Tibial artery (tissue), 4 donors: ENCODE results near the gene STARD13.

Experiments used
- DNase-seq, 2 donors: peaks; one replicate each; pipeline ENCODE4 v3.0.0-alpha.2; 2019
- H3K27ac ChIP-seq, 2 donors: fragments of 200-600 bp; sonication (generic) in 1 of 2; 1 replicate in 1 of 2; 2 replicates in 1 of 2; pipeline ENCODE4 v1.5.1; 2018 to 2019; ENCODE audit warnings: mild to moderate bottlenecking in 1 of 2
- H3K27me3 ChIP-seq, 2 donors: fragments of 200-600 bp; sonication (generic) in 1 of 2; one replicate each; pipeline versions ENCODE4 v1.5.1 to v1.6.0; 2016 to 2019
- H3K36me3 ChIP-seq, 3 donors: fragments of 200-600 bp; sonication (generic) in 2 of 3; one replicate each; pipeline ENCODE4 v1.5.1; 2016 to 2019; ENCODE audit warnings: mild to moderate bottlenecking in 2 of 3
- H3K4me1 ChIP-seq, 4 donors: fragments of 200-600 bp; sonication (generic) in 2 of 4; 1 replicate in 3 of 4; 2 replicates in 1 of 4; pipeline ENCODE4 v1.5.1; 2016 to 2019
- H3K4me3 ChIP-seq, 2 donors: fragments of 200-600 bp; sonication (generic) in 1 of 2; 1 replicate in 1 of 2; 2 replicates in 1 of 2; pipeline ENCODE4 v1.5.1; 2018 to 2019; ENCODE audit warnings: mild to moderate bottlenecking in 2 of 2
- H3K9me3 ChIP-seq, 3 donors: fragments of 200-600 bp; sonication (generic) in 1 of 3; one replicate each; pipeline ENCODE4 v1.5.1; 2016 to 2019
- intact Hi-C: fragments of 100-400 bp; cut with DNase I; formaldehyde crosslinking; loops from one replicate; pipeline ENCODE4 v1.15.0; 2023; ENCODE audit warnings: low total_unique reads
- TF ChIP-seq, protein P1 (sequence below), 2 experiments: fragments of 200-600 bp in 1 of 2; fragments of 450-650 bp in 1 of 2; IDR thresholded peaks; one replicate each; pipeline ENCODE4 v1.5.1; 2017 to 2019; ENCODE audit warnings: antibody characterized with exemption in 2 of 2, mild to moderate bottlenecking in 1 of 2, moderate library complexity in 1 of 2

STARD13 gene

GRCh38 chr13:33280279-33280905 is 5.2 kb downstream of the STARD13 start:
- peak overlapping the region; percentile 75 to 77 for H3K27ac ChIP-seq
- intact Hi-C loops: no loop called here

GRCh38 chr13:33279414-33280278 is 5.9 kb downstream of the STARD13 start:
- Histone ChIP-seq H3K27ac (peak overlapping the region; percentile 75 to 77), H3K27me3 (no peaks in the 10 kb centered on the region), H3K9me3 (no peaks in the 10 kb centered on the region), H3K4me3 (no peak overlapping the region), H3K4me1 (peaks cover 5 to 90% (median 44%) of the 10 kb centered on the region in 4 donors), H3K36me3 (no peaks in the 10 kb centered on the region)
- TF ChIP-seq, protein P1, sequence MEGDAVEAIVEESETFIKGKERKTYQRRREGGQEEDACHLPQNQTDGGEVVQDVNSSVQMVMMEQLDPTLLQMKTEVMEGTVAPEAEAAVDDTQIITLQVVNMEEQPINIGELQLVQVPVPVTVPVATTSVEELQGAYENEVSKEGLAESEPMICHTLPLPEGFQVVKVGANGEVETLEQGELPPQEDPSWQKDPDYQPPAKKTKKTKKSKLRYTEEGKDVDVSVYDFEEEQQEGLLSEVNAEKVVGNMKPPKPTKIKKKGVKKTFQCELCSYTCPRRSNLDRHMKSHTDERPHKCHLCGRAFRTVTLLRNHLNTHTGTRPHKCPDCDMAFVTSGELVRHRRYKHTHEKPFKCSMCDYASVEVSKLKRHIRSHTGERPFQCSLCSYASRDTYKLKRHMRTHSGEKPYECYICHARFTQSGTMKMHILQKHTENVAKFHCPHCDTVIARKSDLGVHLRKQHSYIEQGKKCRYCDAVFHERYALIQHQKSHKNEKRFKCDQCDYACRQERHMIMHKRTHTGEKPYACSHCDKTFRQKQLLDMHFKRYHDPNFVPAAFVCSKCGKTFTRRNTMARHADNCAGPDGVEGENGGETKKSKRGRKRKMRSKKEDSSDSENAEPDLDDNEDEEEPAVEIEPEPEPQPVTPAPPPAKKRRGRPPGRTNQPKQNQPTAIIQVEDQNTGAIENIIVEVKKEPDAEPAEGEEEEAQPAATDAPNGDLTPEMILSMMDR (IDR thresholded peaks at IDR 0.05): no peak
- intact Hi-C loops: no loop called here
- peak in 1 of 2 donors; percentile 31 for DNase-seq

More at GRCh38 chr13:33280279-33280905, 5.2 kb downstream of the STARD13 start:
- TF ChIP-seq, protein P1 (IDR thresholded peaks at IDR 0.05): no peak
- DNase-seq: no peak
- Histone ChIP-seq H3K4me1 (peaks cover 5 to 82% (median 43%) of the 10 kb centered on the region in 4 donors), H3K4me3 (no peak overlapping the region), H3K9me3 (no peaks in the 10 kb centered on the region), H3K27me3 (no peaks in the 10 kb centered on the region), H3K36me3 (no peaks in the 10 kb centered on the region)

DNA sequence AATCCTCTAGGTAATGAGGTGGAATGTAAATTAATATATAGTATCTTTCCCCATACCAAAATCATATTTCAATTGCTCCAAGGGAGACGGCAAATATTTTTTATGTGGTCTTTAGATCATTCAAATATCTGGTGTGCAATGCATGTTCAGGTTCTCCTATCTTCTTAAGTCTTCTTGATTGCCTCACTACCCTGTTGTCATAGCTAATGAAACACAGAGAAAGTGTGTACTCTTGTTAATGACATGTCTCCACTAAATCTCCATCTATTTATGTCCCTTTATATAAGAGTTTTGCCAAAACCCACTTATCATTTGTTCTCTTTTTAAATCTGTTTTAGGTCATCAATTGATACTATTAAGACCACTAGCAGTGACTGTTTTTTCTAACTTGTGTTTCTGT is 6.6 kb downstream of the STARD13 start:
- no peak overlapping the region for H3K4me3 ChIP-seq
- peaks cover 5 to 90% (median 45%) of the 10 kb centered on the region in 4 donors for H3K4me1 ChIP-seq
- no peaks in the 10 kb centered on the region for H3K9me3 ChIP-seq
- H3K36me3 ChIP-seq: no peaks in the 10 kb centered on the region
- H3K27me3 ChIP-seq: no peaks in the 10 kb centered on the region
- TF ChIP-seq, protein P1 (IDR thresholded peaks at IDR 0.05): no peak
- intact Hi-C loops: no loop called here
- DNase-seq: no peak
- peak overlapping the region; percentile 75 to 77 for H3K27ac ChIP-seq

DNA sequence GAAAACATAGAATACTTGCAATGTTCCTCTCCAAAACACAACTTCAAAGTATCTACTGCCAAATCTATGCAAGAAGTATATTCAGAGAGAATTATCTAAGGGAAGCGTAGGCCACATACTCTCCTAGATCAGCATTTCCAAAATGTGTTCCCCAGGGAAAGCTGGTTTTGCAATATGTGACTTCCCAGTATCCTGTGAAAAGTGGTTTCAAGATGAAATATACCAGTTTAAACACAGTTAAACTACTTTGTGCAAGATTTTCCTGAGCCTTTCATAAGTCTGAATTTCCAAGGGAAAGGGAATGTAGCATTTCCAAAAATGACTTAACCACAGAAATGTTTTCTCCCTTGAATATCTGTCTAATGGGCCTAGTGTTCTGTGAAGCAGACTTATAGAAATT is 7.6 kb downstream of the STARD13 start:
- H3K36me3 ChIP-seq: no peaks in the 10 kb centered on the region
- no peak overlapping the region for H3K4me3 ChIP-seq
- TF ChIP-seq, protein P1 (IDR thresholded peaks at IDR 0.05): no peak
- intact Hi-C loops: no loop called here
- H3K27me3 ChIP-seq: no peaks in the 10 kb centered on the region
- H3K9me3 ChIP-seq: no peaks in the 10 kb centered on the region
- peak overlapping the region; percentile 45 to 77 for H3K27ac ChIP-seq
- DNase-seq: peak in 1 of 2 donors; percentile 41
- H3K4me1 ChIP-seq: peaks cover 5 to 81% (median 43%) of the 10 kb centered on the region in 4 donors

DNA sequence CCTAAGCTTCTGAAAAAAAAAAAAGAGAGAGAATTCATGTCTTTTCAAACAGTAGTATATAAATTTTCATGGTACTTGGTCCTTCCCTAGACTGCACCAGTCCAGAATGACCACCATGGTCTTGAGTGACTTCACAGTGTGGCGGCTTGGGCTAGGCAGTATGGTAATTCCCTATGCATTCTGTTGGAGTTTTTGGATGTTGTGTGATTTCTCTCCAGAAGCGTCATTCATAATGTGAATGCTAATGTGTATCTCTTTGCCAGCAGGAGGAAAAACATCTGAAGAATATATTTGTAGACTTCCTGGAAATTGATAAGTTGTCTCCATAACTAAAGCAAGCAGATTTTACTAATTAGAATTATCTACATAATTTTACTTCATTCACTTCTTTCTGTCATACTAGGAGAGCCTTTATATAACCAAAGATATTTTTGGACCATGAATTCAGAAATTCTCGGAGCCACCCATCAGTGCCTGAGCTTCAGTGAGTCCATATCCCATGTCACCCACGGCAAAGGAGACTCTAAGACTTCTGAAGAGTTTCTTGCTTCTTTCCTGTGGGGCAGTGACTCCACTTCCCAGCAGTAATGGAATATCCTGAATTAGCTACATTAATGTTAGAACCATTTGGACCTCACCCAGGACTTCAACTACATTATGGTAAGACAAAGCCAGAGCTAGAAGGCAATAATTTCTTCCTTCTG is 8.4 kb downstream of the STARD13 start:
- H3K9me3 ChIP-seq: no peaks in the 10 kb centered on the region
- H3K27ac ChIP-seq: peak overlapping the region; percentile 45 to 77
- no peak for DNase-seq
- no peaks in the 10 kb centered on the region for H3K36me3 ChIP-seq
- intact Hi-C loops: no loop called here
- peaks cover 5 to 82% (median 45%) of the 10 kb centered on the region in 4 donors for H3K4me1 ChIP-seq
- TF ChIP-seq, protein P1 (IDR thresholded peaks at IDR 0.05): no peak
- no peaks in the 10 kb centered on the region for H3K27me3 ChIP-seq
- H3K4me3 ChIP-seq: no peak overlapping the region
